ENCODE data around the gene ARSG. TPM values are rescaled to one million over a fixed set of nuclear protein-coding genes. Genes with fewer than 3 reads are reported as not detected.

ARSG gene
- total and polyA plus RNA-seq, 2 of the 13 experiments (the other 11 are each of a cell fraction or from before 2014, with no cell fraction given), result 3.7 to 15.2 TPM

- TF ChIP-seq, protein P1, sequence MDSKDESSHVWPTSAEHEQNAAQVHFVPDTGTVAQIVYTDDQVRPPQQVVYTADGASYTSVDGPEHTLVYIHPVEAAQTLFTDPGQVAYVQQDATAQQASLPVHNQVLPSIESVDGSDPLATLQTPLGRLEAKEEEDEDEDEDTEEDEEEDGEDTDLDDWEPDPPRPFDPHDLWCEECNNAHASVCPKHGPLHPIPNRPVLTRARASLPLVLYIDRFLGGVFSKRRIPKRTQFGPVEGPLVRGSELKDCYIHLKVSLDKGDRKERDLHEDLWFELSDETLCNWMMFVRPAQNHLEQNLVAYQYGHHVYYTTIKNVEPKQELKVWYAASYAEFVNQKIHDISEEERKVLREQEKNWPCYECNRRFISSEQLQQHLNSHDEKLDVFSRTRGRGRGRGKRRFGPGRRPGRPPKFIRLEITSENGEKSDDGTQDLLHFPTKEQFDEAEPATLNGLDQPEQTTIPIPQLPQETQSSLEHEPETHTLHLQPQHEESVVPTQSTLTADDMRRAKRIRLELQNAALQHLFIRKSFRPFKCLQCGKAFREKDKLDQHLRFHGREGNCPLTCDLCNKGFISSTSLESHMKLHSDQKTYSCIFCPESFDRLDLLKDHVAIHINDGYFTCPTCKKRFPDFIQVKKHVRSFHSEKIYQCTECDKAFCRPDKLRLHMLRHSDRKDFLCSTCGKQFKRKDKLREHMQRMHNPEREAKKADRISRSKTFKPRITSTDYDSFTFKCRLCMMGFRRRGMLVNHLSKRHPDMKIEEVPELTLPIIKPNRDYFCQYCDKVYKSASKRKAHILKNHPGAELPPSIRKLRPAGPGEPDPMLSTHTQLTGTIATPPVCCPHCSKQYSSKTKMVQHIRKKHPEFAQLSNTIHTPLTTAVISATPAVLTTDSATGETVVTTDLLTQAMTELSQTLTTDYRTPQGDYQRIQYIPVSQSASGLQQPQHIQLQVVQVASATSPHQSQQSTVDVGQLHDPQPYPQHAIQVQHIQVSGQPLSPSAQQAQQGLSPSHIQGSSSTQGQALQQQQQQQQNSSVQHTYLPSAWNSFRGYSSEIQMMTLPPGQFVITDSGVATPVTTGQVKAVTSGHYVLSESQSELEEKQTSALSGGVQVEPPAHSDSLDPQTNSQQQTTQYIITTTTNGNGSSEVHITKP (CRISPR knock-in tag; IDR thresholded peaks at IDR 0.05; ENCODE audit: low read depth), result no peak
- TF ChIP-seq MTA1 (CRISPR knock-in tag; IDR thresholded peaks at IDR 0.05; ENCODE audit: borderline replicate concordance) (no peak), ZNF782 (CRISPR knock-in tag; IDR thresholded peaks at IDR 0.05; ENCODE audit: borderline replicate concordance) (no peak; the same call in 1 of the 2 replicates), SP5 (CRISPR knock-in tag; IDR thresholded peaks at IDR 0.05; ENCODE audit: borderline replicate concordance, low read depth) (no peak), MEIS1 (CRISPR knock-in tag; IDR thresholded peaks at IDR 0.05; ENCODE audit: borderline replicate concordance) (no peak), ZNF501 (CRISPR knock-in tag; IDR thresholded peaks at IDR 0.05) (no peak), HNRNPLL (IDR thresholded peaks at IDR 0.05; ENCODE audit: low read depth, low read length, poor library complexity, severe bottlenecking) (no peak), ZEB1 (IDR thresholded peaks at IDR 0.05; ENCODE audit: insufficient replicate concordance, low read depth) (no peak), FLYWCH1 (CRISPR knock-in tag; IDR thresholded peaks at IDR 0.05) (no peak), BCLAF1 (IDR thresholded peaks at IDR 0.05) (no peak), PAX8 (CRISPR knock-in tag; IDR thresholded peaks at IDR 0.05; ENCODE audit: borderline replicate concordance) (no peak), RFXANK (CRISPR knock-in tag; IDR thresholded peaks at IDR 0.05) (no peak; the same call in 1 of the 2 replicates), SALL2 (CRISPR knock-in tag; IDR thresholded peaks at IDR 0.05) (0 out of 2 replicates have a peak, but pooled peaks have one; percentile 19), HDAC2 (CRISPR knock-in tag; IDR thresholded peaks at IDR 0.05) (peak; percentile 79), ZNF605 (CRISPR knock-in tag; IDR thresholded peaks at IDR 0.05) (no peak), ZNF460 (CRISPR knock-in tag; IDR thresholded peaks at IDR 0.05; ENCODE audit: borderline replicate concordance) (no peak), MAZ (IDR thresholded peaks at IDR 0.05; ENCODE audit: borderline replicate concordance, low read depth, low read length) (no peak), MAZ (CRISPR knock-in tag; IDR thresholded peaks at IDR 0.05; ENCODE audit: low read depth) (no peak), SIN3A (IDR thresholded peaks at IDR 0.05; ENCODE audit: borderline replicate concordance, low read depth, low read length) (no peak), SMAD9 (CRISPR knock-in tag; IDR thresholded peaks at IDR 0.05) (no peak), TAF1 (CRISPR knock-in tag; IDR thresholded peaks at IDR 0.05) (no peak), RFX3 (CRISPR knock-in tag; IDR thresholded peaks at IDR 0.05) (no peak)
Measured at GRCh38 chr17:68379692-68380677, 88.7 kb downstream of the ARSG start (continued).
